NOMO-1 (cell line): Measurements from ENCODE around the gene IRF1.
"Not testable (repeated sequence)": the region's sequence is repeated elsewhere in the genome, so short reads cannot be mapped to it uniquely, and the experiment has no call there.

Source experiments
- DNase-seq, 2 experiments: peaks; one replicate each; lab custom pipeline; 2025; ENCODE audit not compliant: unreplicated experiment in 2 of 2; lab: John Stamatoyannopoulos, UW

The IRF1 gene, protein sequence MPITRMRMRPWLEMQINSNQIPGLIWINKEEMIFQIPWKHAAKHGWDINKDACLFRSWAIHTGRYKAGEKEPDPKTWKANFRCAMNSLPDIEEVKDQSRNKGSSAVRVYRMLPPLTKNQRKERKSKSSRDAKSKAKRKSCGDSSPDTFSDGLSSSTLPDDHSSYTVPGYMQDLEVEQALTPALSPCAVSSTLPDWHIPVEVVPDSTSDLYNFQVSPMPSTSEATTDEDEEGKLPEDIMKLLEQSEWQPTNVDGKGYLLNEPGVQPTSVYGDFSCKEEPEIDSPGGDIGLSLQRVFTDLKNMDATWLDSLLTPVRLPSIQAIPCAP

DNA sequence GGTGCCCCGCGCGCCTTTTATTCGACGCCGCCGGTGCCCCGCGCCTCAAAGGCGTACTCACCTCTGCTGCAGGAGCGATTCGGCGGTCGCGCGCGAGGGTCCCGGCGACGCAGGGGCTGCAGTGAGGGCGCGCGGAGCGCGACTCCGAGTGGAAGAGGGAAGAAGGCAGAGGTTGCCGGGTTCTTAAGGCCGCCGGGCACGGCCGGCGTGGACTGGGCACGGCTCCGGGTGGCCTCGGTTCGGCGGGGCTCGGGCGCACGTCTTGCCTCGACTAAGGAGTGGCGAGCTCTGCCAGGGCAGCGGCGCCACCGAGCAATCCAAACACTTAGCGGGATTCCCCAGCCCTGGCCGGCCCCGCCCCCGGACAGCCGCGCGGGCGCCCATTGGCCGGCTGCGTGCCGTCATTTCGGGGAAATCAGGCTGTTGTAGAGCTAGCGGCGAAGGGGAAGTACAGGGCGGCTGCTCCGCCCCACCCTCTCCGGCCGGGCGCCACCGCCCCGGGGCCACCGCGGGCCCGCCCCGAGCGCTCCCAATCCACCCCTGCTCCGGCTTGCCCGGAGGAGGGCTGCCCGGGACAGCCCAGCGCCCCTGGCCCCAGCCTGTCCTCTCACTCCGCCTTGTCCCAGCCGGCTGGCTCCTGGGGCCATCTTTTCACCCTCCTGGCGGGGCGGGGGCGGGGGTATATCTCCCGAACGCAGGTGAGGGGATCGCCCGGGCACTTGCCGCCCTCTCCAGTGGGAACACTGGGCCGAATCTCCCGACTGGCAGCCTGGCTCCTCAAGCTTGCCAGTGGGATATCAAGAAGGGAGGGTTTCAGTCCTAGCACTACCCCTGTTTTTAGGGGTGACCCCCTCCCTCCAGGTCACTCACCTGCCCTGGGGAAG, at the start of gene IRF1:
TSS of gene IRF1 (minus strand) at position 290 of the 884 bp plus-strand sequence. CDS start 1,295 bp downstream, outside the sequence.
- peak; percentile 96 to 97 for DNase-seq

DNA sequence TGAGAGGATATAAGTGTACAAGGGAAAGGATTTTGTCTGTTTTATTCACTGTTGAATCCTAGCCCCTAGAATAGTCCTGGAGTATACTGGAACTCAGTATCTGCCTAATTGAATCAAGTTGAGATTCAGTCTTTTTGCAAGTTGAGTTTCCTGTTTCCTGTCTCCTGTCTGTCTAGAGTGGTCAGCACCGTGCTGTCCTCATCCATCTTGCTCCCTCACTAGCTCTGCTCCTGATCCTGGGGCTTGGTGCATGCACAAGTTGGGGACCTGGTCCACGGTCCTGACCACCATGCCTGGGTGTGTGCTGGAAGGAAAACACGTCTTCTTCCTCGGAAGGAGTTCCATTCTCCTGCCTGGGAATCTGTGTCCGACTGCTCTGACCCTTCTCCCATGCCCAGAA, 49.6 kb upstream of the IRF1 start:
- DNase-seq: no peak

DNA sequence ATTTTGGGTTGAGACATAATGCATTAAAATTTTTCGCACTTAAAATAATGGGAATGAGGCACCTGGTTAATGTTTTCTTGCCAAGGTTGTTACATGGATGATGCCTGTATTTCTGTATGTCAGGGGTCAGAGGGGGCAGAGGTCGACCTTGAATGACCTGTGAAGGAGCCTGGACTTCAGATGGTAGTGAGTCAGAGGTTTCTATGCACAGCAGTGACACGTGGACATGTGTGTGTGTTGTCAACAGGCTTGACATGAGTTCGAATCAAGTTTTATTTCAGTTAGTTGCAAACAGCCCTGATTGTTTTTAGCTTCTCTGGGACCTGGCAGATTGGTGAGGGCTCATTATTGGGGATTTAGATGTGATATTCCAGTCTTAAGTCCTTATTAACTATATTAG, 49.1 kb upstream of the IRF1 start:
- no peak for DNase-seq

DNA sequence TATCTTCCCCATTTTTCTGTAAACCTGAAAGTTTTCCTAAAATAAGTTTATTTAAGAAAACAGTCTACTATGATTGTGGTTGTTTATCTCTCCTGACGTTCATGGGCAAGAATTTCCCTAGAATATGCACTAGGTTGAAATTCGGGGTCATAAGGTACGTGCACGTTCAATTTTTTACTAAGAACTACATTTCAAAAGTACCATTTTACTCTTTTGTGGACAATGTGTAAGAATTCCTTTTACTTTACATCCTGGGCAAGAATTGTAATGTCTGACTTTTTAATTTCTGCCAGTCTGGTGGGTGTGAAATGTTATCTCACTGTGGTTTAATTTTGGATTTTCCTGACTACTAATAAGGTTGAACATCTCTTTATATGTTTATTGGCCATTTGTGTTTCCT, 40.4 kb upstream of the IRF1 start:
- DNase-seq: no peak

DNA sequence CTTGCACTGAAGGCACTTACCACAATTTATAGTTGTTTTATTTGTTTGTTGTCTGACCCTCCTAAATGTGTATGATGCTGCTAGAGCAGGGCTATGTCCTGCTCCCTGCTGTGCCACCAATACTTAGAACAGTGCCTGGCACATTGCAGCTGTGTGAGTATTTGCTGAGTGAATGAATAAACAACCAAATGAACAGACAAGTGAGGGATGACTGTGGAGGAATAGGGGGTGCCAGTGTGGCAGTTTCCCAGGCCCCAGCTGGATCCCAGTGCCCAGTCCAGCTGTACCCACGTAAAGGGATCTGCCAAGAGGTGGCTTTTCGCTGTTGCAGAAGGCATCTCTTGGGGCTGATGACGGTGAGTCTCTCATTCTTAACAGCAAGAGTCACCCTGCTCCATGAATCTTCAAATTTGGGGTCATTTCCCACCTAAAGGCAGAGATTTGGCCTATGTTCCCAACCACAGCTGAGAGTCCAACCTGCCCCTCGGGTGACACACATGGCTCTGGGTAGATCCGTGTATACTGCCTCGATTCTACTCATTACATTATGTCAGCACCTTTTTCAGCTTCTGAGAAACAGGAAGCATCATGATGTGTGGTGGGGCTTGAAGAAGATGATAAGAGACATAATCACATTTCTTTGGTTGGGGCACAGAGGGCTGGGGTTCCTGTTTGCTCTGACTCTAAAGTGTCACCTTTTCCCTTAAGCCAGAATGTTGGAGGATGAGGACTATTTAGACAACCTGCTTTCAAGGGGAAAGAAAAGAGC, 38.5 kb upstream of the IRF1 start:
- DNase-seq: no peak

DNA sequence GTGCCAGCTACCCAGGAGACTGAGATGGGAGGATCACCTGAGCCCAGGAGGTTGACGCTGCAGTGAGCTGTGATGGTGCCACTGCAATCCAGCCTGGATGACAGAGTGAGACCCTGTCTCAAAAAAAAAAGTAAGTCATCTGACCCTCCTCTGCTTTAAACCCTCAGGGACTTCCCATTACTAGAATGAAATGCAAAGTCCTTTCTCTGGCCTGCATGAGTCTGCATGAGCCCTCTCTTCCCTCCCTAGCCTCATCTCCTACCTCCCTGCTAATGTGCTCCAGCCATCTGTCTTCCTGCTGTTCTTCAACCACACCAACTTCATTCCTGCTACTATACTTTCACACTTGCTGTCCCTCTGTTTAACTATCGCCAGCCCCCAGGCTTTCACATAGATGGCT, 37.4 kb upstream of the IRF1 start:
- no peak for DNase-seq

DNA sequence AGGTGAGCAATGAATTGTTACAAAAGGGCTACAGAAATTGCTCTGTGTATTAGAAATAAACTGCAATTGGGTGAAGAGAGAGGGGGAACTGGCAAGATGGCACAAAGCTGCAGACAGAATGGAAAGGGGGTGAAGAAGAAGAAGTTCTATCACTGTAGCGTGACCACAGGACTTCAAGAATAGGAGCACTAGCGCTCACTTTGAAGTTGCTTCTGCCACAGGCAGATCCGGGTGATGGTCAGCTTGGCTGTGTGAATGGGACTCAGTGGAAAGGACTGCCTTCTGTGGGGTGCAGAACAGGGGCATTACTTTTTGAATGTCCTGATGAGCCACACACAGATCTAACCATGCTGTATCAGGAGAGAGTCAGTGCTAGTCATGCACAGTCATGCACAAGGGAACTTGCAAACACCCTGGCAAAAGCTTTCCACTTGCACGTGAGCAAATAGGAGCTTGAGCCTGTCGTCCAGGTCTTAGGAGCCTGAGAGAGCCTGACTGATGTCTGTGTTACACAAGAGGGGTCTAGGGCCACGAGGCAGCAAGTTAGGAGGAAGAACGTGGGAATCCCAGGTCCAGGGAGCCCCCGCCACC, 36.5 kb upstream of the IRF1 start:
- DNase-seq: peak in 1 of 2 experiments; percentile 30

DNA sequence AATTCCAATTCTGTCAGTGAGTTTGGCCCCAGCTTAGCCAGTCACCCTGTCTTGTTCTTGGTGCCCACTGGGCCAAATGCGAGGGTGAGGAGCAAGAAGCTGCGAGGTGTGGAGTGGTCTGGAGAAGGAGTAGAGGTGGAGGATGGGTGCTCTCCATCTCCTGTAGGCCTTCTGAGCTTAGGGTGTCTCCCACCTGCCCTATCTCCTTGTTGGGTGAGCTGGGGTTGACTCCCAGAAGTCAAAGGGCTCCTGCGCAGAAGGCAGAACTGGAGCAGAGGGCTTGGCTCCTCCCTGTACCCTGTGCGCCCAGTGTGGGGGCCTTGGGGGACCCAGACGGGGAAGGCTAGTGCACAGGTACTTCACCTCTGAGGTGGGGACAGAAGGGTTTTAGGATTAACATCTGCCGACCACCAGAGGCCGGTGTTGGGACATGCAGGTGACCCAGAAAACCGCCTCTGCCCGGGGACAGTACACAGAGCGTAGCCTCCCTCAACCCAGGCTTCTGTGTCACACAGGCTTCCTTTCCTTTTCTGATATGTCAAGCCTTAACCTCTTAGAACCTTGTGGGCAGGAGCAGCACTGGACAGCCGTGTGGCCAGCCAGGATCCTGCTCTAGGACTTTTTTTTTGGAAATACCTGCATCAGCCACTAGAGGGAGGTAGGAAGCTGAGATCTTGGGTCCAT, 35.9 kb upstream of the IRF1 start:
- peak; percentile 6 to 35 for DNase-seq

DNA sequence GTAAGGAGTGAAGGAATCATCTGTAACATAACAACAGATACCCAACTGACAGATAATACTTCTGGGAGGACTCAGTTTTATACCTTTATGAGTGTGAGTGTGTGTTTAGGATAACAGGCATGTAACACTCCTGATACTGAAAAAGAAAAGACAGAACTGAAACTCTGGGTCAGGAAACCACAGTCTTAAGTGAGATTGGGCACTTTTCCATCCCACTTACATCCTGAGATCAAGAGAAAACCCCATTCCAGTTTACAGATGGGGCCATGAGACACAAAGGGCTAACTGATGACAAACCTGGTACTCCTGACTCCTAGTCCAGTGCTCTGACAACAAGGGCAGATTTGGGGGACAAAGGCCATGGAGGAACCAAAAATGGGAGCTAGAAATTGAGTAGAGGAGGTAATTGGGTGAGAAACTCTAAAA, 34.7 kb upstream of the IRF1 start:
- peak in 1 of 2 experiments; percentile 69 for DNase-seq

DNA sequence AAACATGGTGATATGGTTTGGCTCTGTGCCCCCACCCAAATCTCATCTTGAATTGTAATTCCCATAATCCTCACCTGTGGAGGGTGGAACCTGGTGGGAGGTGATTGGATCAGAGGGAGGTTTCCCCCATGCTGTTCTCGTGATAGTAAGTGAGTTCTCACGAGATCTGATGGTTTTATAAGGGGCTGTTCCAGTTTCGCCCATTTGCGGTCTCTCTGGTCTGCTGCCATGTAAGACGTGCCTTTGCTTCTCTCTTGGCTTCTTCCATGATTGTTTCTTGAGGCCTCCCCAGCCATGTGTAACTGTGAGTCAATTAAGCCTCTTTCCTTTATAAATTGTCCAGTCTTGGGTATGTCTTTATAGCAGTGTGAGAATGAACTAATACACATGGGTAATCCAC, 34.3 kb upstream of the IRF1 start:
- not testable (repeated sequence) for DNase-seq

DNA sequence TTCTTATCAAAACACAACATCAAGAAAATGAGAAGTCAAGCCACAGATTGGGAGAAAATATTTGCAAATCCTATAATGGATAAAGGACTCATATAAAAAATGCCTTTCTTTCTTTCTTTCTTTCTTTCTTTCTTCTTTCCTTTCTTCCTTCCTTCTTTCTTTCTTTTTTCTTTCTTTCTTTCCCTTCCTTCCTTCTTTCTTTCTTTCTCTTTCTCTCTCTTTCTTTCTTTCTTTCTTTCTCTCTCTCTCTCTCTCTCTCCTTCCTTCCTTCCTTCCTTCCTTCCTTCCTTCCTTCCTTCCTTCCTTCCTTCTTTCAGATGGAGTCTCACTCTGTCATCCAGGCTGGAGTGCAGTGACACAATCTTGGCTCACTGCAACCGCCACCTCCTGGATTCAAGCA, 31.5 kb upstream of the IRF1 start:
- not testable (repeated sequence) for DNase-seq

DNA sequence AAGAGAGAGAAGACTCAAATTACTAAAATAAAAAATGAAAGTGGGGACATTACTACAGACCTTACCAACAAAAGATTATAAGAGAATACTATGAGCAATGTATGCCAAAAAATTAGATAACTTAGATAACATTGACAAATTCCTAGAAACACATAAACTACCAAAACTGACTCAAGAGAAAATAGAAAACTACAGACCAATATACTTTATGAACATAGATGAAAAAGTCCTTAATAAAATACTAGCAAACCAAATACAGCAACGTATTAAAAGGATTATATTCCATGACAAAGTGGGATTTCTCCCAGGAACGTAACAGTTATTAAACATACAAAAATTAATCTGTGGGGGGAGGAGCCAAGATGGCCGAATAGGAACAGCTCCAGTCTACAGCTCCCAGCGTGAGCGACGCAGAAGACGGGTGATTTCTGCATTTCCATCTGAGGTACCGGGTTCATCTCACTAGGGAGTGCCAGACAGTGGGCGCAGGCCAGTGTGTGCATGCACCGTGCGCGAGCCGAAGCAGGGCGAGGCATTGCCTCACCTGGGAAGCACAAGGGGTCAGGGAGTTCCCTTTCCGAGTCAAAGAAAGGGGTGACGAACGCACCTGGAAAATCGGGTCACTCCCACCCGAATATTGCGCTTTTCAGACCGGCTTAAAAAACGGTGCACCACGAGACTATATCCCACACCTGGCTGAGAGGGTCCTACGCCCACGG, 23.2 kb upstream of the IRF1 start:
- DNase-seq: not testable (repeated sequence)

DNA sequence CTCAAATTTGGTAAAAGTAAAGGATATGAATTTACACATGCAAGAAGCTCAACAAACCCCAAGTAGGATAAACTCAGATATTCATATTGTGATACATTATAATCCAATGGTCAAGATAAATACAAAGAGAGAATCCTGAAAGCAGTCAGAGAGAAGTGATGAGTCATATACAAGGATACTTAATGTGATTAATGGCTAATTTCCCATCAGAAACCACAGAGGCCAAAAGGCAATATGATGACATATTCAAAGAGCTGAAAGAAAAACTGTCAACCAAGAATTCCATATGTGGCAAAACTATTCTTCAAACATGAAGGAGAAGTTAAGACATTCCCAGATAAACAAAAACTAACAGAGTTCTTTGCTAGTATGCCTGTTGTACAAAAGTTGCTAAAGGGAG, 19.5 kb upstream of the IRF1 start:
- DNase-seq: no peak

DNA sequence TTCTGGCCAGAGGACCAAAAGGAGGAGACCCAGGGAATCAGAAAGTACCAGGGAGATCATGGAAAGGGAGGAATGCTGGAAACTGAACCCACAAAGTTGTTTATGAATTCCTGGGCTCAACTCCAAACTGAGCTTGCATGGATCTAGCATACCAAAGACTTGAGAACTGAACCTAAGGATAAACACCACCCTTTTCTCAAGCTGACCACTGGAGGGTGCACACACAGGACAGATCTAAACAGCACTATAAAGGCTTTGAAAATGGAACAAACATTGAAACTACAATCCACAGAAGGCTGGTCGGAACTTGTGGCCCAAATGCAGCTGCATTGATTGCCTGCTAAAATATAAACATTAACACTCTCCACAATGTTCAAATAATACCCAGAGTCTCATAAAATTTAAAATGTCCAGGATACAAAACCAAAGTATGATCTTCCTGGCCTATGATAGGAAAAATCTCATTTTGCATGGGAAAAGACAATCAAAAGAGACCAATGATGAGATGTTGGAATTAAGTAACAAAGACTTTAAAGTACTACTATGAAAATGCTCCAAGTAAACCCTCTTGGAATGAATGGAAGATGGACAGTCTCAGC, 15.6 kb upstream of the IRF1 start:
- peak in 1 of 2 experiments; percentile 42 for DNase-seq

DNA sequence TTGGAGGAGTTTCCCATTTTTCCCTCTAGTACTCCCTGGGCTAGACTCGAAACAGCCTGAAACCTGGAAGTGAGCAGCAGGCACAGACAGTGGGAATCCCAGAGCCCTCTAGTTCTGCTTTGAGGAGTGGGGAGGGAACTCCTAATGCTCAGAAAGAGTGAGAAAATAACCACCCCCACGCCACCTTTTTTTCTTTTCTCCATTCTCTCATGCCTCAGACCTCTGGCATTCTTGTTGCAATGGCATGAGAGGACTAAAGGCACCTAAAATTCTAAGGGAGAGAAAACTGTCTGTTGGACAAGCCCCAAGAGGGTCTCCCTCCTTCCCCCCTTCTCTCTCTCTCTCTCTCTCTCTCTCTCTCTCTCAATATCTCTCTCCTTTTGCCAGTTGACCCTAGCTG, 15.1 kb upstream of the IRF1 start:
- no peak for DNase-seq

DNA sequence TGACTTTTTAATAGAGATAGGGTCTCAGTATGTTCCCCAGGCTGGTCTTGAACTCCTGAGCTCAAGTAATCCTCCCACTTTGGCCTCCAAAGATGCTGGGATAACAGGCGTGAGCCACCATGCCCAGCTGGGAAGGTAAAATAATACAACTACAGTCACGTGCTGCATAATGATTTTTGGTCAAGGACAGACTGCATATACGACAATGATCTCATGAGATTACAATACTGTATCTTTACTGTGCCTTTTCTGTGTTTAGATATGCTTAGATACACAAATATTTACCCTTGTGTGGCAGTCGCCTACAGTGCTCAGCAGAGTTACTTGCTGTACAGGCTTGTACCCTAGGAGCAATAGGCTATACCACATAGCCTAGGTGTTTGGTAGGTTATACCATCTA, 14.2 kb upstream of the IRF1 start:
- DNase-seq: no peak

DNA sequence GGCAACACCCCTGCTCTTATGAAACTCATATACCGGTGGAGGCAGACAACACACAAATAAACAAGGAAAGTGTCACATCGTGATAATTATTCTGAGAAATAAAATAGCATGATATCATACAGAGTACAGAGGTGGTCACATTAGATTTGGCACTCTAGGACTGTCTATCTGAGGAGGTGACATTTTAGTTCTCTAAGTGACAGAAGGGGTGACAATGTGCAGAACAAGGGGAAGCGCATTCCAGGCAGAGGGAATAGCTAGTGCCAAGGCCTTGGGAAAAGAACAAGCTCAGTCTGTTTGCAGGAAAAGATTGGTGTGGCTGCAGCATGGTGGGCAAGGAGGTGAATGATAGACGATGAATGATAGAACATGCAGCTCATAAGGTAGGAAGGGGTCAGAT, 12.7 kb upstream of the IRF1 start:
- no peak for DNase-seq

DNA sequence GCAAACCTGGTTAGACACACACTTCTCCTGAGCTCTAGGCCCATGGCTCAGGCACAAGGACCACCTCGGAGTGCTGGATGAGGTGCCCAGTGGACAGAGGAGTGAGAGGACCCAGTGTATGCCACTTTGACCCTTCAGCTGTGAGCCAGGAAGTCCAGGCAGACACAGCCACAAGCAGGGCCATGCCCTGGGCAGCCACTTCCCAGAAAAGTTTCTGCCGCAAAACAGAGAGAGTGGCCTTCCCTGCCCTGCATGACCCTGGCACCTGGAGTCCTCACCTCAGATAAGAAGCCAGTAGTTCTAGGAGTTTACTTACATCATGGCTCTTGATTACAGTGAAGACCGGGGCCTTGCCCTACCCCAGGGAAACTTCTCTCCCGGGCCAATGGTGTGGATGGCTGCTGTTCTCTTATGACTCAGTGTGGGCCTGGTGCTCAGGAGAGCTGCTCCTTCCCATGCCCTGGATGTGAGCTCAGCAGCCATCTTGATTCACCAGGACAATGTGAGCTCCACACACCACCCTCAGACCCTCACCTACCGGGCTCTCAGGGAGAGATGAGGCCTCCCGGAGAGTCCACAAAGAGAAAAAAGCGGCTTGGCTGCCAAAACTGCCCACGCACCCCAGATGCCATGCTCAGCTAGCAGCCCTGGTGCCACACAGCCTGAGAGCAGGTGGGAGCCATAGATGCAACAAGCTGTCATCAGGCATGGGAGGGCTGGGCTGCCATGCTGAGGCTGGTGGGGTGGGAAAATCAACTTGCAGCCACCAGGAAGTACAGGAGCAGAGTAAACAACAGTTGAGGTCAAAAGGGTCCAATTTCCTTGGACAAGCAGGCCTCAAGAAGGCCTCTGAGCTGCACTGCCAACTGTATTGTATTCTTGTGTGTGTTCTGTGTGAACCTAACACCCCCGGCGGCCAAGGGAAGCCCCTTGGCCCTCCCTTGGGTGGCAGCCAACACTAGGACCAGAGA, 11.7 kb upstream of the IRF1 start:
- DNase-seq: no peak
